Activated CD8-positive, alpha-beta memory T cell treated with anti-CD3 and anti-CD28 coated beads, Interleukin-2, amount 10 ng/mL, durations not matched to agents 7 days and 5 days (primary cell): ENCODE measurements around the gene RPL36A. TPM values are rescaled to one million over a fixed set of nuclear protein-coding genes. Genes with fewer than 3 reads are reported as not detected.

Source experiments
- ATAC-seq: fragments of 150-1000 bp; cut with Tn5 transposase; one replicate; pipeline ENCODE4 v1.10.0; 2021; ENCODE audit warnings: moderate library complexity
- CTCF ChIA-PET: fragments of 350-600 bp; sonication (Branson Sonifier 250); formaldehyde crosslinking; loops from one replicate; lab custom pipeline; 2021; ENCODE audit warnings: antibody characterized with exemption; lab: Charles Lee
- DNase-seq: peaks from one replicate; pipeline ENCODE4 v3.0.0-alpha.2; 2020
- H3K27ac Mint-ChIP-seq: one replicate; pipeline ENCODE4 v1.8.0; 2021; ENCODE audit warnings: mild to moderate bottlenecking, mixed read lengths
- H3K27me3 Mint-ChIP-seq: one replicate; pipeline ENCODE4 v1.8.0; 2021; ENCODE audit warnings: mixed read lengths
- H3K36me3 Mint-ChIP-seq: one replicate; pipeline ENCODE4 v1.8.0; 2021; ENCODE audit warnings: mild to moderate bottlenecking, mixed read lengths
- H3K4me1 Mint-ChIP-seq: one replicate; pipeline ENCODE4 v1.8.0; 2021; ENCODE audit warnings: mixed read lengths
- H3K4me3 Mint-ChIP-seq: one replicate; pipeline ENCODE4 v1.8.0; 2021; ENCODE audit warnings: mild to moderate bottlenecking, moderate library complexity, mixed read lengths
- H3K9me3 Mint-ChIP-seq: one replicate; pipeline ENCODE4 v1.8.0; 2022; ENCODE audit warnings: low read depth, mixed read lengths
- total RNA-seq, 2 experiments: library from RNA; stranded (reverse); gene quantifications; one replicate each; pipeline ENCODE4 v1.2.3, GENCODE V29; 2021

Gene RPL36A
- total RNA-seq, 2 experiments from 2014 or later, result 178 to 225 TPM

DNA sequence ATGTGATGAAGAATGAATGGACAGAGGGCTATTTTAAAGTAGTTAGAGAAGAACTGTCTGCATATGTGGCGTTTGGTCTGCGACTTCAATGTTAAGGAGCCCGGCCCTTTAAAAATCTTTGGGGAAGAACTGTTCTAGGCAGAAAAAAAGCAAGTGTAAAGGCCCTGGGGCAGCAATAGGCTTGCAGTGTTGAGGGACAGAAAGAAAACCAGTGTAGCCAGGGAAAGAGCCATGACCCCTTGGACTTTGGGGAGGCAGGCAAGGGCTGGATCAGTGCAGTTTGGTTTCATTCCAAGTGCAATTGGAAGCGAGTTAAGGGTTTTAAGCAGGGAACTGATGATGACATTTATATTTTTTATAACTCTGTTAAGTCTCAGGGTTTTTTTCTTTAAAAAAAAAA is 9.0 kb downstream of the RPL36A start:
- CTCF ChIA-PET, result no interaction called here
- ATAC-seq (peak; percentile 18), DNase-seq (no peak)
- Mint-ChIP-seq H3K9me3 (no peaks in the 10 kb centered on the region), H3K36me3 (peaks cover 34% of the 10 kb centered on the region), H3K27me3 (no peaks in the 10 kb centered on the region), H3K27ac (no peak overlapping the region), H3K4me1 (peaks cover 10% of the 10 kb centered on the region), H3K4me3 (no peak overlapping the region)

DNA sequence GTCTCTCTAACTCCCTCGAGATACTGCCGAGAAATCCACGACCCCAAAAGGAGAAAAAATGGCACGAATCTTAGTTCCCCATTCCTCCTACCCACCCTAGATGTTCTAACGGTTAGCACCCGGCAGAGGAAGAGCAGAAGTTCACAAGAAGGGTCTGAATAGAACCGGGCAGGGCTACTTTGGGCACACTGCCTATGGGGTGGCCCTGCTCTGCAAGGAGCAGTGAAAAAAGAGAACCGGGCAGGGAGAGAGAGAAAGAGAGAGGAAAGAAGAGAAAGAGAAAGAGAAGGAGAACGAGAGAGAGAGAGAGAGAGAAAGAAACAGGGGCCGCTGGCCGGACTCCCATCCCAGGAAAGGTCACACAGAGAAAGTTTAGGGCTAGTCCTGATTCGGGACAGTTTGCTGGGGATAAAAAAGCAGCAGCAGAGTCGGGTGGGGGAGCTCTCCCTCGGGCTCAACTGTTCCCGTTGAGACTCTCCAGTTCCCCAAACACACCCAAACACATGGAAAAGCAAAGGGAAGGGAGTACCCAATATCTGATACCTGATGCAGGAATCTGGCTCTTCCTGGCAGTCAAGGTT is 16.4 kb downstream of the RPL36A start:
- CTCF ChIA-PET, result interaction anchor here (1.0 kb wide), 1 partner anchor 17 kb away, joined by 4 read pairs; the partner anchor contains the start of gene RPL36A
- DNase-seq (no peak), ATAC-seq (peak; percentile 2)
- Mint-ChIP-seq H3K27ac (peak overlapping the region; percentile 98), H3K4me1 (peaks cover 24% of the 10 kb centered on the region), H3K27me3 (no peaks in the 10 kb centered on the region), H3K9me3 (no peaks in the 10 kb centered on the region), H3K36me3 (peaks cover 24% of the 10 kb centered on the region), H3K4me3 (peak overlapping the region; percentile 98)

DNA sequence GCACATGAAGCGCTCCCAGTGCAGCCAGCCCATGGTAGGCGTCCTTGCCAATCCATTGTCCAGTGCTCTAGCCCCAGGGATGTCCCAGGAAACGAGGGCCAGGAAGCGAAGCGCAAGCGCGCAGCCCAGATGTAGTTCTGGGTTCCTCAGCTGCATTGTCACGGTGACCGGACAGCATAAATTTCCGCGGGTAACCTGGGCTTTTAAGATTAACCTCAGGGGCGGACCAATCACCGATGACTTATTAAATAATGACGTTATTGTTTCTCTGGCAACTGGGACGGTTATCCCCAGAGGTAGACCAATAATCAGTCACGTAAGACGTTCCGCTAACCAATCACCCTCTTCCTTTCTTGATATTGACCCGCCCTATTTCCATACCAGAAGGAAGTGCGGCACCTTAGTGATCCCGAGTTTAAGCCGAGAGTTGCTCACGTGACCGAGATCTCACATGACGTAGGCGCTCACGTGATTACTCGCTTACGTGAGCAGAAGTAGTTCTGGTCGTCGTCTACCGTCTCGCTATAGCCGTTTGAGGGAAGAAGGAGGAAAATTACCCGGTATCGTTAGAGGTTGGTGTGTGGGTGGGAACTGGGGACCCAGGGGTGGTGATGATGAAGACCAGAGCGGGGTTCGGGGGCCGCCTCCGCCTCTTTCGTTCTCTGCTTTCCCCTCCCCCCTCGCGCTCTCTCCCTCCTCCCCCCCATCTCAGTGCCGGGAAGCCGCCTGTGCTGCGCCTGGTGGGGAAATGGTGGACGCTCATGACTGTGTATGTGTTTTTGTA is 17.1 kb downstream of the RPL36A start, which contains the start of the genes GLA and HNRNPH2:
Gene GLA, minus strand, starts transcription at position 178 of the 784 bp plus-strand sequence. Its CDS starts 22 bp downstream, at position 156.
Gene HNRNPH2, plus strand, starts transcription at position 475 of the 784 bp plus-strand sequence. CDS start 3,767 bp downstream, outside the sequence.
- Mint-ChIP-seq H3K36me3 (peaks cover 27% of the 10 kb centered on the region), H3K27ac (peak within 1 kb of the TSS; percentile 98), H3K9me3 (no peaks in the 10 kb centered on the region), H3K4me3 (peak within 1 kb of the TSS; percentile 98), H3K27me3 (no peaks in the 10 kb centered on the region), H3K4me1 (peaks cover 31% of the 10 kb centered on the region)
- DNase-seq, result peak; percentile 94
- ATAC-seq, result peak; percentile 87
- CTCF ChIA-PET, result interaction anchor here (1.0 kb wide), 1 partner anchor 17 kb away, joined by 4 read pairs; the partner anchor contains the start of gene RPL36A

DNA sequence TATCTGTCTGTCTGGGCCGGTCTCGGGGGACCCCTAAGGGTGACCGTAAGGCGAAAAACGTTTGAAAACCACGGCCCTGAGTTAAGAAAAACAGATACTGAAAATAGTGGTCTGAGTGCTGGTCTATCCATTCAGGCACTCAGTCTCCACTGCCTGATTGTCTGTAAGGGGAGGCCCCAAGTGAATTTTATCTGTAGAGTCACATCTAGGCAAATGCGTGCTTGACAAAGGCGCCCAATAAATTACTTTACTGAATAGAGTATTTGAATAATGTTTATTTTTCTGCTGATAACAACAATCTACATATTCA is 17.7 kb downstream of the RPL36A start:
- Mint-ChIP-seq H3K27me3 (no peaks in the 10 kb centered on the region), H3K4me1 (peaks cover 36% of the 10 kb centered on the region), H3K36me3 (peaks cover 32% of the 10 kb centered on the region), H3K4me3 (peak overlapping the region; percentile 98), H3K9me3 (no peaks in the 10 kb centered on the region), H3K27ac (peak overlapping the region; percentile 98)
- peak; percentile 17 for ATAC-seq
- CTCF ChIA-PET, result no interaction called here
- DNase-seq, result no peak

DNA sequence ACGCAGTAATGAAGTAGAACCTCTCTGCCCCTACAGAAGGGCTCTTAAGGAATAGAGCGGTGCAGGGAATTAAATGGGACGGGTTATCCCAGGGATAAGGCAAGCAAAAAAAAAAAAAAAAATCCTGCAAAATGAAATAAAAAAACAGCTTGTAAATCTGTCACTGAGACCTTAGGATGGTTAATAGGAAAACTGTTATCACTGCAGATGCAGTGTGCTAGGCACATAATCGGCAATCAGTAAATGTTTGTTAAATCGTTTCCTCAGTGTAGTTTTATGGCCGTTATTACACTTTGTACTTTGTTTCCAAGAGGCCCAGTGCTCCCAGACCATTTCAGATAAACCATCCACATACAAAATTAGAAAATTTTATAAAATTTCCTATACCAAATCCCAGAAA is 18.2 kb downstream of the RPL36A start:
- H3K27me3 Mint-ChIP-seq, result no peaks in the 10 kb centered on the region
- H3K4me1 Mint-ChIP-seq, result peaks cover 35% of the 10 kb centered on the region
- H3K4me3 Mint-ChIP-seq, result peak overlapping the region; percentile 98
- DNase-seq (no peak), ATAC-seq (no peak)
- H3K9me3 Mint-ChIP-seq, result no peaks in the 10 kb centered on the region
- H3K36me3 Mint-ChIP-seq, result peaks cover 29% of the 10 kb centered on the region
- peak overlapping the region; percentile 98 for H3K27ac Mint-ChIP-seq
- CTCF ChIA-PET, result no interaction called here

DNA sequence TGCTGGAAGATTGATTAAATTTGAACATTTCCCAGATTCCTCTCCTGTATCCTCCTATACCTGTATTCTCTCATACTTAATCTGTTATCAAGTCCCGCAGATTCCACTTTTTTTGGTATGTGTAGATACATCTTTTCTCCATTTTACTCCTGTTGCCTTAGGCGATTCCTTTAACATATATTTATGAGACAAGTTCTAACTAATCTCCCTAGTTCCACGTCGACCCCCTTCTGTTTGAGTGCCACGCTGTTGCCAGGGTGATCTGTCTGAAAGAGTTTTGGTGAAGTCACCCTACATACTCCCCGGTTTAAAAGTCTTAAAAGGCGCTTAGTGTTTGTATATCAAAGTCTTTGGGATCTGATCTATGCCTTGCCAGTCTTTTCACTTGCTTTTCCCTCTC is 19.6 kb downstream of the RPL36A start:
- peak overlapping the region; percentile 55 for H3K4me3 Mint-ChIP-seq
- no peak for ATAC-seq
- no peaks in the 10 kb centered on the region for H3K9me3 Mint-ChIP-seq
- peaks cover 39% of the 10 kb centered on the region for H3K4me1 Mint-ChIP-seq
- peak overlapping the region; percentile 75 for H3K27ac Mint-ChIP-seq
- CTCF ChIA-PET, result no interaction called here
- H3K36me3 Mint-ChIP-seq, result peaks cover 27% of the 10 kb centered on the region
- no peaks in the 10 kb centered on the region for H3K27me3 Mint-ChIP-seq
- DNase-seq, result no peak

DNA sequence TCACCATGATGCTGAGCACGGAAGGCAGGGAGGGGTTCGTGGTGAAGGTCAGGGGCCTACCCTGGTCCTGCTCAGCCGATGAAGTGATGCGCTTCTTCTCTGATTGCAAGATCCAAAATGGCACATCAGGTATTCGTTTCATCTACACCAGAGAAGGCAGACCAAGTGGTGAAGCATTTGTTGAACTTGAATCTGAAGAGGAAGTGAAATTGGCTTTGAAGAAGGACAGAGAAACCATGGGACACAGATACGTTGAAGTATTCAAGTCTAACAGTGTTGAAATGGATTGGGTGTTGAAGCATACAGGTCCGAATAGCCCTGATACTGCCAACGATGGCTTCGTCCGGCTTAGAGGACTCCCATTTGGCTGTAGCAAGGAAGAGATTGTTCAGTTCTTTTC is 21.2 kb downstream of the RPL36A start:
- Mint-ChIP-seq H3K4me1 (peaks cover 42% of the 10 kb centered on the region), H3K4me3 (no peak overlapping the region), H3K36me3 (peaks cover 27% of the 10 kb centered on the region), H3K9me3 (no peaks in the 10 kb centered on the region), H3K27ac (no peak overlapping the region), H3K27me3 (no peaks in the 10 kb centered on the region)
- CTCF ChIA-PET, result no interaction called here
- no peak for DNase-seq
- ATAC-seq, result no peak

DNA sequence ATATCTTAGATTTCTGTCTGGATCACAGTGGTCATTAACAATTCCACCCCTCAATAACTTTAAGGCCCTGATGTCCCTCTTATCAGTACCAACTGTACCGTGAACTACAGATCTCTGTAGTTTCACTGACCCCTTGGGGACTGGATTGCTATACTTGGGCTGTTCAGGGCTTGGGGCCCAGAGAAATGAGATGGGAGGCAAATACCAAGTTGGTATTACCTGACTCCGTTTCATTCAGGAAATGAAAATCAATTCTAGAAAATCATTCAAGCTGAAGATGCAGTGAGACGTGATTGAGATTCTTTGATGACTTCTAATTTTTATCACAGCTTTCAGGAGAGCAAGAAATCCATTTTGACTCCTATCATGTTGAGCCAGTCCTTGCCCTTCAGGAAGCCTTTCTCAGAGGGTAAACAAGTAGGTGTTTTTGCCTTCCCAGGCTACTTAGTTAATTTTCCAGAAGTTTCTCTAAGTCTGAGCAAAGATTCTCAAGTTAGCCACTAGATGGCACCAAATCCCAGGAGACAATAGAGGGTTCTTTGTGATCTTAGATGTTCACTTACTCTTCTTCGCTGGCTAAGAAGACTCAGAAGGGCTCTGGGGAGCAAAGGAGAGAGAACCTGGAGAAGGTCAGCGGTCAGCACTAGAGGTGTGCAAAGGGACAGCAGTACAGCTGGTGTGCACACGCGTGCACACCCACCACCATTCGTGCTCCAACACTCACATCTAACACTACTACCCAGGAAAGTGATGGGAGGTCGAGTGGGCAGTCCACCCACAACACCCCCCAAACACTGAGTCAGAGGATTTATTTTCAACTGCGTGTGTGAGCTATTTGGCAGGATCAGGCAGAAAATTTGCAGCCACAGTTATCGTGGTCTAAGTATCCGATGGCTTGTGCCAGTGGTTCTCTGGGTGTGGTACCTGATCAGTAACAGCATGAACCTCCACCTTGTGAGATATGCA is 24.7 kb downstream of the RPL36A start:
- Mint-ChIP-seq H3K36me3 (peaks cover 25% of the 10 kb centered on the region), H3K4me1 (peaks cover 51% of the 10 kb centered on the region), H3K27ac (peak overlapping the region; percentile 61), H3K27me3 (no peaks in the 10 kb centered on the region), H3K9me3 (no peaks in the 10 kb centered on the region), H3K4me3 (no peak overlapping the region)
- peak; percentile 42 for DNase-seq
- ATAC-seq, result peak; percentile 60
- CTCF ChIA-PET, result interaction anchor here (0.6 to 1.9 kb wide), 6 partner anchors 25 to 388 kb away, joined by 3 to 4 read pairs (median 3); partner anchors contain the start of genes ARMCX6 and RPL36A

DNA sequence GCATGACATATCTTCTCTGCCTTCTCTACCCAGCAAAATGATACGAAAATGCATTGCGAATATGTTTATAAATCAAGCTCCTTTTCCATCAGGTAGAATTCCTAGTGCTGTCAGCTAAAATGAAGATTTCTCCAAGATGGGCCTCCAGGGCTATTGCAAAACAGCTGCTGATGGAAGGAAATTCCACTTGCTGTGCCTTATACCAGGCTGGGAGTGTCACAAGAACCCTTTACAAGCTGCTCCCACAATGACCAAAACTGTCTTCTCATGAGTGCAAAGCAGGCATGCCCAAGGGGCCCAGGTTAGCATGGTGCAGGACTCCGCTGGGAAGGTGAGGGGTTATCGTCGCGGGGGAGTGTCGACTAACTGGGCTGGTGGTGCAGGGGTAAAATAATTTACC is 25.9 kb downstream of the RPL36A start:
- no peaks in the 10 kb centered on the region for H3K9me3 Mint-ChIP-seq
- H3K36me3 Mint-ChIP-seq, result peaks cover 20% of the 10 kb centered on the region
- DNase-seq (no peak), ATAC-seq (no peak)
- no peaks in the 10 kb centered on the region for H3K27me3 Mint-ChIP-seq
- no peak overlapping the region for H3K4me3 Mint-ChIP-seq
- CTCF ChIA-PET, result interaction anchor here (0.7 to 1.5 kb wide), 2 partner anchors 201 to 387 kb away, joined by 3 read pairs; partner anchors contain the start of gene ARMCX6
- peak overlapping the region; percentile 43 for H3K27ac Mint-ChIP-seq
- H3K4me1 Mint-ChIP-seq, result peaks cover 45% of the 10 kb centered on the region

DNA sequence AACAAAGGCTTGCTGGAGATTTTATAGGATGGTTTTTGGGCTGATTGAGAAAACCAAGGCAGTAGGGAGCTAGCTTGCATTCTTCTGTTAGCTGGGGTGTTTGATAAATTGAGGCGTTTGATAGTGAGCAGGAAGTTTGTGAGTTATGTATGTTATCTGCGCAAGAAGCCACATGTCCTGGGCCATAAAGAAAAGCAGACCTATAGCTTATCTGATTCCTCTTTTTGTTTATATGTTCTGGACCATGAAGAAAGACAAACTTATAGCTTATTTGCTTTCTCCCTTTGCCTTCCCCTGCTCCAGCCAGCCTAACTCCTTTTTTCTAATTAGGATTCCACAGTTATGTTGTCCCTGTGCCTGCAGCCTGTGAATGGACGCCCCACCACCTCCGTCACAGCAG is 26.4 kb downstream of the RPL36A start:
- no peaks in the 10 kb centered on the region for H3K9me3 Mint-ChIP-seq
- peaks cover 15% of the 10 kb centered on the region for H3K36me3 Mint-ChIP-seq
- DNase-seq (no peak), ATAC-seq (no peak)
- H3K27me3 Mint-ChIP-seq, result no peaks in the 10 kb centered on the region
- H3K27ac Mint-ChIP-seq, result peak overlapping the region; percentile 91
- peaks cover 42% of the 10 kb centered on the region for H3K4me1 Mint-ChIP-seq
- CTCF ChIA-PET, result interaction anchor here (0.6 to 1.7 kb wide), 3 partner anchors 49 to 1253 kb away, joined by 3 read pairs; no protein-coding TSS in a partner anchor
- peak overlapping the region; percentile 78 for H3K4me3 Mint-ChIP-seq

DNA sequence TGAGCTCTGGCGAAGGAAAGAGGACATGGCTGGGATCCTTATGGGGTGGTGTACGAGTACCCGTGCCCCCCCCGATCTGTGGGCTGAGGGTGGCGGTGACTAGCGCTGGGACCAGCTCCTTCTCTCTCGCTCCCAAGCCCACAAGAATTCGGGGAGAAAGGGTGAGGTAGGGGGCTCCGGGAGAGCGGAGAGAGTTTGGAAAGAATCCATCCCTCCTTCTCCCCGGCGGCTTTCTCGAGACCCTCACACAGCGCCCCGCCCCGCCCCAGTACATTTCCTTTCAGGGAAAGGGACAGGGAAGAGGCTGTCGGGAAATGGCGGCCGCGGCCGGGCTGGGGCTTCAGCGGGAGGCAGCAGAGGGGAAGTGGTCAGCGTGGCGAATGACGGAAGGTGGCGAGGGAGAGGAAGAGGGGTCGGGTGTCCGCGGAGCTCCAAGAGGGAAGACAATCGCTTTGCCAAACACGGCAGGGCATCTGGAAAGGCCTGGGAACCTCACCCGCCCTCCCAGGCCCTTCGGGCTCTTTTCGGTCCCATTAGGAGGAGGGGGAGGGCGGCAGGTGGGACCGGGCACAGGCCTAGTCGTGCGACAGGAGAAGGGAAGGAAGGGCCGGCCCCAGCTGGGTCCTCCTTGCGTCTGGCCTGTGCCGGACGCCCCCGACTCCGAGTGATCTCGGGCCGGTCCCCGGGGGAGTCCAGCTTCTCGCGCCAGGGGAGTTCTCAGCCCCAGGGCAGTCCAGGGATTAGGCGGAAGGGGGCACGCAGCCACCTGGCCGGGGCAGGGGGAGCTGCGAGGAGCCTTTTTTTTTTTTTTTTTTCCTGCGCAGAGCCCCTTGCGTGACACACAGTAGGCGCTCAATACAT is 27.4 kb downstream of the RPL36A start:
- Mint-ChIP-seq H3K27me3 (no peaks in the 10 kb centered on the region), H3K4me3 (peak overlapping the region; percentile 78), H3K36me3 (peaks cover 5% of the 10 kb centered on the region), H3K27ac (peak overlapping the region; percentile 91), H3K4me1 (peaks cover 32% of the 10 kb centered on the region), H3K9me3 (no peaks in the 10 kb centered on the region)
- CTCF ChIA-PET, result interaction anchor here (0.6 to 1.8 kb wide), 7 partner anchors 8 to 385 kb away, joined by 3 to 8 read pairs (median 4); no protein-coding TSS in a partner anchor
- peak; percentile 70 for ATAC-seq
- peak; percentile 60 for DNase-seq

DNA sequence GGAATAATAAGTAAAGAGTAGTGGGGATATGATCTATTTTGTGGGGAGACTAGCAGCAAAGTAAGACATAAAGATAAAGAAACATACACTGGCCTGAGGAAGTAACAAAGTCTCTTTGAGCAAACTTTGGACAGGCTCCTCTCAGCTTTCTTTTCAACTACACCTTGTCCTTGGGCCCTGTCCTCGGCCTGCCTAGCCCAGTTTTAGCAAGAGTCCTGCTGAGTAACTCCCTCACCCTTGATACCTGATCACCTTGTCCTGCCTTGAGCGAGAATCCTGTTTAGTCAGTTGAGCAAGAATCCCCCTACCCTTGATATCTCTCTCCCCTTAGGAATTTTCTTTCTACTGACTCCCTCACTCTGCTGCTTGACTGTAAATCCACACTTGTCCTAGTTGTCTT is 28.7 kb downstream of the RPL36A start:
- Mint-ChIP-seq H3K4me3 (peak overlapping the region; percentile 78), H3K9me3 (no peaks in the 10 kb centered on the region), H3K27me3 (no peaks in the 10 kb centered on the region), H3K27ac (no peak overlapping the region), H3K36me3 (peaks cover 3% of the 10 kb centered on the region), H3K4me1 (peaks cover 30% of the 10 kb centered on the region)
- no peak for ATAC-seq
- CTCF ChIA-PET, result interaction anchor here (1.4 kb wide), 1 partner anchor 11 kb away, joined by 4 read pairs; no protein-coding TSS in a partner anchor
- no peak for DNase-seq
